GM04504 (cell line): ENCODE data around the gene SCN3A.
A peak's percentile ranks its signal among the peaks of the same experiment; 100 is the strongest.

Experiments used
- DNase-seq: peaks from one replicate; pipeline ENCODE4 v3.0.0-alpha.2; 2012; ENCODE audit warnings: low read depth

SCN3A gene

DNA sequence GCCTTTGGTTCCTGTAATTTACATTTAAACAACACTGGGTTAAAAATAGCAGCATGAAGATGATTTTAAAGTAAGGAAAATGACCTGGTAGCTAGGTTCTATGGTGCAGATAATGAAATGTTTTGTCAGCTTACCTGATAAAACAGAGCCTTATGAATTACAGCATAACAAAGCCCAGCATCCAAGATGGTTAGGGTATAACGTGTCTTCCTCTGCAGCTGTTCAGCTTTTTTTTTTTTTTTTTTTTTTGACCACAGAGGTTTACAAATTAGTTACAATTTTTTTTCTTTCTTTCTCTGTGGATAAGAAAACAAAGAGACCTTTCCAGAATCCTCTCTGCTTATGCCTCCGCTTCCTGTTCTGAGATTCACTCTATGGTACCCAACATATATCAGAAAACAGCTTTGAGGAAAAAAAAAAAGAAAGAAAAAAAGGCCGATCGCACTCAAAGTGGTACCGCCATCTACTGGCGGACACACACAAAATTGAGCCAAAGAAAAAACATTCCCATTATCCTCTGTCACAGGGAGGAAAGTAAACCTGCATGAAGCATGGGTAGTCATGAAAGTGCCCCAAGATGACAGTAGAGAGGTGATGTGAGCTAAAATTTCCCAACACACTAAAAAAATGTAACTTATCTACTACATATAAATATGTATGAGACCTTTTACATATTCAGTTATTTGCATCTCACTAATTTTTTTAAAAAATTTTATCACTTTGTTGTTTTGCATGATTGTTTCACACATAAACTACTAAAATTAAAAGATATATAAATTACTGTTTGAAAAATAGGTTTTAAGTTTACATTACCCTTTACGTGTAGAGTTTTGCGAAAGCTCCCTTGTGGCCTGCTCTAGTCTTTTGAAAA, at the start of gene SCN3A:
Gene SCN3A (minus strand): TSS at position 362 of the 871 bp plus-strand sequence. CDS start 27,656 bp downstream, outside the sequence.
- peak; percentile 17 for DNase-seq

- no peak for DNase-seq
Observed at GRCh38 chr2:165253178-165253577, 49.3 kb upstream of the SCN3A start.

GRCh38 chr2:165251366-165251765, 47.5 kb upstream of the SCN3A start:
- no peak for DNase-seq

- DNase-seq: no peak
Observed at GRCh38 chr2:165248238-165248637, 44.4 kb upstream of the SCN3A start.

DNA sequence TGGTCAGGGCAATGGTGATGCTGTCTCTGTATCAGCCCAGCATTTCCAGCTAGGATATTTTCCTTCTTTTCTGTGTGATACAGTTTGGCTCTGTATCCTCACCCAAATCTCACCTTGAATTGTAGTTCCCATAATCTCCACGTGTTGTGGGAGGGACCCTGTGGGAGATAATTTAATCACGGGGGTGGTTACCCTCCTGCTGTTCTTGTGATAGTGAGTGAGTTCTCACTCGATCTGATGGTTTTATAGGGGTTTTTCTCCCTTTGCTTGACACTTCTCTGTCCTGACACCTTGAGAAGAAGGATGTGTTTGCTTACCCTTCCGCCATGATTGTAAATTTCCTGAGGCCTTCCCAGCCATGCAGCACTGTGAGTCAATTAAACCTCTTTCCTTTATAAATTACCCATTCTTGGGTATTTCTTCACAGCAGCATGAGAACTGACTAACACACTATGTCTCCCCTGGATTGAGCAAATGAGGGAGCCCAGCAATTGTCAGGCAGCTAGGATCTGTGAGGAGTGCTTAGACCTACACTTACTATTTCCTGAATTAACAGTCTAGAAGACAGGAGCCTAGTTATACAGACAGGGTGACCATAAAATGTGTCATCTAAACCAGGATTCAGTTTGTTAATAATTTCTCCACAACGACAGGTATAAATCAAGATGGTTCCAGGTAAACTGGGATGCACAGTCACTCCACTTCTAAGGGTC, 41.4 kb upstream of the SCN3A start:
- no peak for DNase-seq

DNA sequence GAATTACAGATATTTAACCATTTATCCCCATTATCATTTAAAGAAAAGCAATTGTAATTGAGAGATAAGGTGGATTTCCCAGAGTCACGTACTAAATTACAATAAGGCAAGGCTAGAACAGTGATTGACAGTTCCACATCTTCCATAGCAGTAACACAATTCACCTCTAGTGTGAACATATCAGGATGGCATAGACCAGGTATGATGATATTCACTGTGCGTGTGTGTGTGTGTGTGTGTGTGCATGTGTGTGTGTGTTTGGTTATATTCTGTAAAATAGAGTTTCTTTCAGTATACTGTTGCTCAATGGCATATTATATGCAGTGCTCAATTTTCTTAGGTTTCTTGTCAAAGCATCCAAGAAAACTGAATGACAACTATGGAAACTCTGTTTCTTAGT, 37.1 kb upstream of the SCN3A start:
- no peak for DNase-seq

- DNase-seq: no peak
Observed at GRCh38 chr2:165239856-165240515, 36.1 kb upstream of the SCN3A start.

DNA sequence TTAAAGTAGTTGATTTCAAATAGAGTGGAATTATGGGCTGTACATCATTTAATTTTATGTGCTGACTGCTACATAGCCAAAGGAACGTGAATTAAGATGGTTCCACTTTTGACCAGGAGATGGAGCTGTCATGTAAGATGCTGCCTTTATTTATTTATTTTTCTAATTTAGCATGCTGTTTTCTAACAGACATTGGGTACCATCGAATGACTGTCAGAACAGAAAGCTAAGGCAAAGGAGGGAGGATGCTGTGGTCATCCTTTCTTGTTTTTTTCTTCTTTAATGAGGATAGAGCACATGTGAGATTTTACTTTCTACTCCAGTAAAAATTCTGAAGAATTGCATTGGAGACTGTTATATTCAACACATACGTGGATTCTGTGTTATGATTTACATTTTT, 35.4 kb upstream of the SCN3A start, which contains the start of gene SCN2A:
Gene SCN2A (plus strand): TSS at position 185 of the 400 bp plus-strand sequence. CDS start 56,410 bp downstream, outside the sequence.
- DNase-seq: peak; percentile 13

DNA sequence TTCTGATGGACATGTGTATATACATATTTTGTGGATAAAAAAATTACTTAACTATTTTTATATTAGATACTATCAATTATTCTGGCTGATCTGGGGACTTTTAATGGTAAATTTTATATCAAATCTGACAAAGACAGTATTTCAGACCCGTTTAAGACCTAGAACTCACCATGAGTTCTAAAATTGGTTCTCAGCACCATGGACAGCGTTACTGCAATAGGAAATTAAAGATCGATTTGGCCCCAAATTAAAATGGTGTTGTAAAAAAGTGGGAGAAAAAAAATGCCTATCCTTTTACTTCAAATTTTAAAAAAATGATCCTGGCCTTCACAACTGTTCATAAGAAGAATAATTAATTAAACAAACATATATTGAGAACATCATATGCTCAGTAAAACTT, 34.4 kb upstream of the SCN3A start:
- peak; percentile 1 for DNase-seq

- no peak for DNase-seq
Observed at GRCh38 chr2:165237056-165237455, 33.2 kb upstream of the SCN3A start.

GRCh38 chr2:165227571-165227970, 23.7 kb upstream of the SCN3A start:
- no peak for DNase-seq

GRCh38 chr2:165224941-165225340, 21.1 kb upstream of the SCN3A start:
- no peak for DNase-seq

GRCh38 chr2:165219481-165219880, 15.6 kb upstream of the SCN3A start:
- no peak for DNase-seq

GRCh38 chr2:165214093-165214492, 10.2 kb upstream of the SCN3A start:
- no peak for DNase-seq

GRCh38 chr2:165208094-165208493, 4.2 kb upstream of the SCN3A start:
- no peak for DNase-seq

DNA sequence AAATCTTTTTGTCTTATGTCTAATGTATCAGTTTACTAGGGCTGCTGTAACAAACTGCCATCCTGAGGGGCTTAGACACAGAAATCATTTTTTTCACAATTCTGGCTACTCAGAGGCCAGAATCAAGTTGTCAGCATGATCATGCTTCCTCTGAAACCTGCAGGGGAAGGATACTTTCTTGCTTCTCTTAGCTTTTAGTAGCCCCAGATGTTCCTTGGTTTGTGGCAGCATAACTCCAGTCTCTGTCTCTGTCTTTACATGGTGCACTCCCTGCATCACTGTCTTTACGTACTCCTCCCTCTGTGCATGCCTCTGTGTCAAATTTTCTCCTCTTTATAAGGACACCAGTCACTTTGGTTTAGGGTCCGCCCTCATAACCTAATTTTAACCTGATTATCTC, 2.0 kb upstream of the SCN3A start:
- no peak for DNase-seq

DNA sequence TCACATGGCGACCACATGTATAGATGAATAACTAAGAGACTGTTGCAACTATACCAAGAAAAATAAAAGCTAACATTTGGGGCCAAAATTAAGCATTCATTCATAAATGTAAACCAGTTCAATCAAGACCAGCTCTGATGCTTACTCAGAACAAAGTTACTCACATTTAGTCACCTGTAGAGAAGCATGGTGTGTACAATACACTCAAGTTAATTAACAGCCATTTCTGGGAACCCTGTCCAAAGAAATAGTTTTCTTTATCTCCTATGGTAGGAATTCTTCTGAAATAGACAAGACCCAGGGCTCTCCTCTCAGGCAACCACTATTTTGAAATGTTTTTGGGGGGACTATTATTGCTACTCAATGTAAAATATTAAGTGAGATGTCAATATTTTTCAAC, 1.6 kb downstream of the SCN3A start:
- no peak for DNase-seq

GRCh38 chr2:165198181-165198580, 5.7 kb downstream of the SCN3A start:
- DNase-seq: no peak

DNA sequence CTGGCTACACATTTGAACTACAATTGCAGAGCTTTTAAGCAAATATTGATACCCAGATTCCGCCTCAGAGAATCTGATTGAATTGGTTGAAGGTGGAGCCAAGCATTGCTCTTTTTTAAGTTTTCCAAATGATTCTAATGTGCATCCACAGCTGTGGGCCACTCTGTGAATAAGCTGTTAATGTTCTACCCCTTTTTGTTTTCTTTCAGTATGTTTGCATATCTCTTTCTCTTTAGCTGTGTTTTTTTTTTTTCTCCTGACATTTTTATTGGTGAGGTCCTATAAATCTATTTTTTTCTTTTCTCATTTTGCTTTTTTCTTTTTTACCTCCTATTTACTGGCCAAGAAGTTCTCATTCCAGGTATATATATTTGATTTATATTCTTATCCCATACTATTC, 6.5 kb downstream of the SCN3A start:
- no peak for DNase-seq

DNA sequence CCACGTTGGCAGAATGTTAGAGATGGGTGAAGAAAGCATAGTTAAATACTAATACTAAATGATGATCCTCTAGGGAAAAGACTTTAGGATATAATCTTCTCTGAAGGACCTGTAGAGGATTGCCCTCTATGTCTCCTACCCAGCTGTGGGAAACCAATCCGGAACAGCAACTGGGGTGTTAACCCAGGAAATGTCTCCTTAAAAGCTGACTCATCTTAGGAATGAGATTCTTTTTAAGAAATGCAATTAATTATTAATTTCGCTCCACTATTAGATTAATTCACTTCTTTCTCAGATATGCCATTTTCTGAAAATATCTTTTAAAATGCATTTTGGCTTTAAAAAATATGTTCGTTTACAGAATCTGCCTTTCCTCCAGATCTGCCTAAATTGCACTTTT, 7.4 kb downstream of the SCN3A start:
- DNase-seq: no peak

GRCh38 chr2:165193178-165193777, 10.6 kb downstream of the SCN3A start:
- no peak for DNase-seq

GRCh38 chr2:165192729-165193128, 11.1 kb downstream of the SCN3A start:
- no peak for DNase-seq
